Activated CD8-positive, alpha-beta memory T cell treated with anti-CD3 and anti-CD28 coated beads for 36 hours (primary cell): Measurements from ENCODE around the gene PBX3. TPM values are rescaled to one million over a fixed set of nuclear protein-coding genes. Genes with fewer than 3 reads are reported as not detected.

Experiments
- CTCF ChIA-PET: fragments of 350-600 bp; sonication (Branson Sonifier 250); formaldehyde crosslinking; loops from one replicate; lab custom pipeline; 2021; ENCODE audit warnings: antibody characterized with exemption; lab: Charles Lee
- POLR2A ChIA-PET: fragments of 350-600 bp; sonication (Branson Sonifier 250); formaldehyde crosslinking; loops from one replicate; lab custom pipeline; 2021; ENCODE audit warnings: antibody characterized with exemption; lab: Charles Lee
- total RNA-seq, 2 experiments: library from RNA; stranded (reverse); gene quantifications; one replicate each; pipeline ENCODE4 v1.2.3, GENCODE V29; 2021

Gene PBX3
- total RNA-seq, 2 experiments from 2014 or later, result 14.7 to 15.4 TPM

DNA sequence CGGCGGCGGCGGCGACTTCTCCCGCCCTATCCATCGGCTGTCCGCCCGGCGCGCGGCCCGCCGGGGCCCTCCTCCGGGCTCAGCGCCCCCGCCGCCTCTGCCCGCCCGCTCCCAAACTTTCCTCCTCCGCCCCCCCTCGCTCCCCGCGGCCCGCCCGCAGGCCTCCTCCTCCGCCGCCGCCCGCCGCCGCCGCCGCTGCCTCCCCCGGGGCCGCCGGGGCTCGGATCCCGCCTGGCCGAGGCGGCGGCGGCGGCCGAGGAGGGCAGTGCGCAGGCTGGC lies 460 bp upstream of the PBX3 start:
- ChIA-PET POLR2A (interaction anchor here (1.3 kb wide), 1 partner anchor 40 kb away, joined by 8 read pairs; the partner anchor contains the start of gene MAPKAP1), CTCF (no interaction called here)

DNA sequence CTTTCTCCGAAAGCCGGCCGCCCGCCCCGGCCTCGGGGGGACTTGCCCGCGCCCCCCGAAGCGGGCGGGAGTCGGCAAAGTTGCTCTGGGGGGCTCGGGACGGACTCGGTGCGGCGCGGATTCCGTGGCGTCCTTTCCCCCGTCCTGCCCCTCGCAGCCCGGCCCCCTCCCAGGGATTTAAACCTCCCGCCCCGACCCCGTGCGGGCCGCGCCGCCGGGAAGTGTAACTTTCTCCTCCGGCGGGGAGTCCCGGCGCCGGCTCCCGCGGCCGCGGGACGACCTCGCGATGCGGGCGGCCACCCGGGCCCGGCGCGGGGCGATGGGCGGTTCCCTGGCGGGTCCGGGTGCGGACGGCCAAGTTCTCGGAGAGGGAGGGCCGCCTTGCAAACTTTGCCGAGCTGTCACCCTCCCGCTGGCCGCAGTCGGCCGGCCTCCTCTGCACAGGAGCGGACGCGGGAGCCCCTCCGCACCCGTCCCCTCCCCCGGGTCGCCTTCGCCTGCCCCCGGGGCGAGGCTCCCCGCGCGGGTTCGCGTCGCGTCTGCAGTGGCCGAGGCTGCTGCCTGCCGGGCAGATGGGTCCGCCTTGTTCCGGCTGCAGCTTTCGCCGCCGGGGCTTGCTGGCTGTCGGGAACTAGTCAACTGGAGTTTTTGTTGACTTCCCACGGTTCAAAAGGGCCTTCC lies 732 bp downstream of the PBX3 start:
- ChIA-PET CTCF (no interaction called here), POLR2A (no interaction called here)

- CTCF ChIA-PET, result interaction anchor here (0.6 kb wide), 1 partner anchor 743 kb away, joined by 5 read pairs; no protein-coding TSS in a partner anchor
- POLR2A ChIA-PET, result no interaction called here
Measured at GRCh38 chr9:125748446-125749099, 1.4 kb downstream of the PBX3 start.

DNA sequence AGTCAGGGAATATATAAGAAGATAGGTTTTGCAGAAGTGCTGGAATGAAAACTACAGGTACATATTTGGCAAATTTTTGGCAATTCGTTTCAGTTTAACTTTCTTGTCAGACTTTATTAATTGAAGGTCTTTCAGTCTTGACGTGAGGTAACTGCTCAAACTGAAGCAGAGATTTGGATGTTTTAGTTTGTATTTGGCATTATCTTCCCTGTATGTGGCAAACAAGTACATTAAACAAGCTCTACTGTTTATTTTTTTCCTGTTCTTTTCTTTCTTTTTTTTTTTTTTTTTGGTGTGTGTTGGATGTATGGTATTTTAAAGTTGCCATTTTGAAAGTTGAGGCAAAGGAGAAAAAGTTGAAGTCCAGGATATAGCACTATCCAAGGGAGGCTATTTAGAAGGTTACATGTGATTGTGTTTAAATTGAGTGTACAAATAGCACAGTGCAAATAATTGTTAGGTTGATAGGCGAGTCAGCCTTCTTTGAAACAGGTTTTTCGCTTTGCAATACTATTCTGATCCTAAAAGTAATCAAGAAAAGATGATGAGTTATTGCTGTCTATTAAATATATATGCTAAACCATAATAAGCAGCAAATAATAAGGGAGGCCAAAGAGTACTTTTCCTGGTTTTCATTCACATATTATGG lies 2.2 kb downstream of the PBX3 start:
- ChIA-PET POLR2A (interaction anchor here (1.6 kb wide), 1 partner anchor 42 kb away, joined by 5 read pairs; the partner anchor contains the start of gene MAPKAP1), CTCF (interaction anchor here (0.6 kb wide), 1 partner anchor 742 kb away, joined by 5 read pairs; no protein-coding TSS in a partner anchor)

DNA sequence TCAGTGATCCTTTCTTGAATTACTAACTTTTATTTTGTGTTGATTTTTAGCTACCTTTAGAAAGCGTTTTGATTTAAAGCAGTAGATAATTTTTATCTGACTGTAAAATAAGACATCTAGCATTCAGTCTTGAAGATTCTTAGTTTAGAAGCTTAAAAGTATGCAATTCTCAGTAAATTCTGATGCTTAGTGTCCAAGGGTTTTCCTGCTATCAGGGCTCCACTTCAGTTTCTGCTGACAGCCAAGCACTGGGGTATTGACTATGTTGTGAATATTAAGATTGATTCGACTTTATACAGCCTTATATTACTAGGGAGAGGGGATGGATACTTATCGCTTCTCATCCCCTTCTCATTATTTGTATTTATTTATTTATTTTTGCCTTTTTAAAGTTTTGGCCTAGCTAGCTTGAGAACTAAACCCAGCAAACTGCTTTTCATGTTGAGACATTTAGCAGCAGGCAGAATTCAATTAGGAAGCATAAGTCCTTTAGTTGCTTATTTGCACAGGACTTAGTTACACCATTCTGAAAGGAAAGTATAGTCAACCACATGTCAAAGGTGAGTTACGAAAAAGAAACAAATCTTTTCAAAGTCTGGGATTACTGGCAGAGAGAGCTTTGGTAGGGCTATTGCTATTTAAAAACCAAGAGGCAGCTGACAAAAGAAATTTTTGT lies 2.9 kb downstream of the PBX3 start:
- CTCF ChIA-PET, result no interaction called here
- POLR2A ChIA-PET, result interaction anchor here (0.6 to 1.6 kb wide), 2 partner anchors 43 to 118 kb away, joined by 3 to 5 read pairs; partner anchors contain the start of gene MAPKAP1

DNA sequence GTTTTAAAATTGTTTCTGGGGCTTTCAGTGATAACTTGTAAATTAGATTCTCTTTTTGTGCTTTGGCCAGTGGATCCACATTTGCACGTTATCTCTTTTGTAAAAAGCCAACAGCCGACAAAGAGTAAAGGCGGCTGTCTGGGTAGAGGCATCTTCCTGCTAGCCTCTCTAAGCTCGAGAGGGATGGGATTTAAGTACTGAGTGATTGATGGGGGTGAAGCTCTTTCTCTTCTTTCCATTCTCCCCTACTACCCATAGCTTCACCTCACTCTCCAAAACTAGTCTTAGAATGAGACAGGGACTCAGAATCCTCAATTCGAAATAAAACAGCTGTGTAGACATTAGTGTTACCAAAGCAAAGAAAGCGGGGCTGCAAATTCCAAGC lies 3.4 kb downstream of the PBX3 start:
- POLR2A ChIA-PET, result interaction anchor here (0.6 to 1.6 kb wide), 2 partner anchors 44 to 119 kb away, joined by 3 to 5 read pairs; partner anchors contain the start of gene MAPKAP1
- CTCF ChIA-PET, result no interaction called here

- ChIA-PET CTCF (no interaction called here), POLR2A (no interaction called here)
Measured at GRCh38 chr9:125752070-125752628, 5.0 kb downstream of the PBX3 start.

DNA sequence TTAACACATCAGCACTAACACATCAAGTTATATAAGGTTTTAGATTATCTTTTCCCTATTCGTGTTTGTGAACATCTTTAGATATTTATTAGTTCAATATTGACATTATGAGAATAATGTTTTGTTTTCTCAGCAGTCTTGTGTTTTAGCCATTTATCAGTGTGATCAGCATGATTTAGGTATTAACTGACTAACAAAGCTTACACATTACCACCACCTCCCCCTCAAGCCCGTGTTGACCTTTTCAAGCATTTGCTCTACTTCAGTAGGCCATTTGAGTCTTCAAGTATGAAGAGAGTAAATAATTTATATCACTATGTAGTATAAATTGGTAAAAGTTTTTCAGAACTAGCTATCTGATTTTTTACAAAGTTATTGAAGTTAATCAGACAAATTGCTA lies 6.9 kb downstream of the PBX3 start:
- CTCF ChIA-PET, result no interaction called here

DNA sequence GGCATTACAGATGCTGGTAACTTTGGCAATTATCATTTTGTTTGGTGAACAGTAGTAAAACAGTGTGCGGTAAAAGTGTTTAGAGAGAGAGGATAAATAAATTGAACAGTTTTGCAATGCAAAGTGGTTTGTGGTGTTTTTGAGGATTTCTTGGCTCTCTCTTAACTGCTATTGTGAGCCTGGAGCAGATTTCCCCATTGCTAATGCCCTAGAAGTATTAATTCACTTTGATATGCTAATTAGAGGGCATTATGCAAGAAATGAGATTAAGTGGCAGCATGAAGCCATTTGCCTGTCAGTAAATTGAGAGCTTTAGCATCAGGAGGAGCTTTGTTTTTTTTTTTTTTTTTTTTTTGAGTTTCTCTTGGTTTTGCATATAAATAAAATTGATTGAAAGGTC lies 8.2 kb downstream of the PBX3 start:
- POLR2A ChIA-PET, result no interaction called here

More for the DNA sequence above, 6.9 kb downstream of the PBX3 start:
- POLR2A ChIA-PET, result no interaction called here

GRCh38 chr9:125756518-125756917 lies 9.3 kb downstream of the PBX3 start:
- POLR2A ChIA-PET, result no interaction called here

More for the DNA sequence above, 8.2 kb downstream of the PBX3 start:
- CTCF ChIA-PET, result interaction anchor here (0.6 to 0.7 kb wide), 2 partner anchors 75 to 581 kb away, joined by 3 read pairs; no protein-coding TSS in a partner anchor

DNA sequence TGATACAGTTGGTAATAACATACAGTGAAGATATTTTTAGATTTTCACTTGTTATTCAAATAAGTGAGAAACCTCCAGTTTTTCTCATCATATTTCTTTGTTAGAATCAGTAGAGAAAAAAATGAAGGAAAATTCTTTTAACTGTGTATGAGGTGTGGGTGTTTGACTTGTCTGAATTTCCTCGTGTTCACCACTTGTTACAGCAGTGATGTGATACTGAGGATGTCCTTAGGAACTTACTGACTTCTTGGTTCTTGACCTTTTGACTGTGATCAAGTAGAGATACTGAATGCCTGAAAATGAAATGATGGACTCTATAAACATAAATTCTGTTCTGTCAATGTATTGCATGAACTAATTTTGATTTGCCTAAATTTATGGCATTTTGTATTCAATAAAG lies 10.7 kb downstream of the PBX3 start:
- ChIA-PET POLR2A (no interaction called here), CTCF (no interaction called here)

More at GRCh38 chr9:125756518-125756917, 9.3 kb downstream of the PBX3 start:
- CTCF ChIA-PET, result no interaction called here

- POLR2A ChIA-PET, result no interaction called here
- CTCF ChIA-PET, result interaction anchor here (0.5 kb wide), 1 partner anchor 40 kb away, joined by 4 read pairs; no protein-coding TSS in a partner anchor
Measured at GRCh38 chr9:125758986-125759763, 12.0 kb downstream of the PBX3 start.

DNA sequence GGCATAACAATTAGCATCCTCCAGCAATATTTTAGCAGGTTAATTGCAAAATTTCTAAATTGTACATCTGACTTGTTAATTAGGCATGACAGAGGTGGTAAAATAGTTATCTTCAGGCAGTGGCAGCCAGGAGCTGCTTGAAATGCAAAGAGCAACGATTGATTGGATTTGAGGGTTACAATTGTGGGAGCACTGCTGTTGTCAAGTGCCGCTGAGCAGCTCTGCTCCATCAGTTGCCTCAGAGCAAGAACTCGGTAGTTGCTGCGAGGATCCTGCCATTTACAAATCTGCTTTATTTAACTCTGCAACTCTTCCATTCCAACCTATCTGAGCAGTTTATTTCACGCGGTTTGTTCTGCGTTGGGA lies 12.6 kb downstream of the PBX3 start:
- POLR2A ChIA-PET, result no interaction called here
- CTCF ChIA-PET, result interaction anchor here (0.5 kb wide), 1 partner anchor 40 kb away, joined by 4 read pairs; no protein-coding TSS in a partner anchor

DNA sequence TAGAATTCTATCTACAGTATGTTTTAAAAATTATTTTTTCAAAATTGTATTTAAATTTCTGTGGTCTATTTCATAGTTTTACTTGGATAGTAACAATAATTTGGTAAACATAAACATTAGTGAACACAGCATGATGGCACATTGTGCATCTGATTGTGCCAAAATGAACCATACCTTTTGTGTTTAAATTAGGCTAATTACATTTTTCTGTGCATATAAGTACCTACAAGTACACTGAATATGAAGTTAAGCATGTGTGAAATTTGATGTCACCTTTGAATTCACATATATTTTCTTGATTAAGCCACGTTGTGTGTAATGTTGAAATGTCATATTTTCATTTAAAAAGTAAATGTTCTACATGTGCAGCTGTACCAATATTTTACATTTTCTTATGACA lies 13.4 kb downstream of the PBX3 start:
- ChIA-PET CTCF (no interaction called here), POLR2A (no interaction called here)

DNA sequence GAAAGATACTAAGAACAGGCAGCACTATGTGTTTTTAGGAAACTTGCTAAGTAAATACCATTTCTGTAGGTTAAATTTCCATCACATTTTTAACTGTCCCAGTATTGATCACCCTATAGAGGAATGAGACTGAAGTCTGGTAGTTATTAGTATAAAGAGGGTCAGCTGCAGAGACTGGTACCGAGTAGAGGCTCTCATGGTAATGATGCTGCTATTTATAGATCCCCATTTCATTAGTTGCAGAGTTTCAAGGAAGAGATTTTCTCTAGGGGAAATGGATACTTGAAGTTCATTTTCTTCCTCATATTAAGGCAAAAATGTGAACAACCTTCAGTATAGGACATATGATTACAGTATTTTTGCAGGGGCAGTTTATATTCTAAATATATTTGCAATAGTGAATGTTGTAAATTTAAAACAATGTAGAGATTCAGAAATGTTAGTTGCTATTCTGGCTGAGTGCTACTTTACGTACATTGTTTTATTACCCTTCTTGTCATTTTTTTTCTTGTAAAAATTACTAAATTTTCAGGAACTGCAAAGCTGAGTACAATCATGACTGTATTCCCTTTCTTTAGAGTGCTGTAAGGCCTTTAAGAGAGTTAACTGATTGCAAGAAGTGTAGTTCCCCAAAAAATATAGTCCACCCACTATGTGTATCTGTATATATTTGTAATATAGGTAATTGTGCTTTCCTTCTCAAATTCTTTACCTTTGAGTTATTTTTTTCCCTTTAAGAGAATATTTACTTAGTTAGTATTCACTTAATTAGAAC lies 14.7 kb downstream of the PBX3 start:
- POLR2A ChIA-PET, result no interaction called here
- CTCF ChIA-PET, result no interaction called here

DNA sequence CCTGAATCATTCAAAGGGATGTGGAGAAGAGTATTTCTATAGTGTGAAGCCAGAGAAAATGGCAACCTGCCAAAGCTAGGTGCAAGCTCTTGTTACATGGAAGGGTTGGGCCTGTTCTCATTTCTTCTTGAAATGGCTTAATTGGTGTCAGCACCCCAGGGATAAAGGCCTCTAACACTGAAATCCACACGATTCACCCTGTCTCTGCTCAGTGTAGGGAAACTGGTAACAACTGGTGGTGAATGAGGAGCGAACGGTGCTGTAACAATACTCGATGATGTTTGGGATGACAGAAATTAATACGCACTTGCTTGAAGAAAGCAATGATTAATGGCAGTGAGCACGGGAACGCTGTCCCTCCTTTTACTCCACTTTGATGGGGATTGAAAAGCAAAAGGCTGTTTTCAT lies 16.2 kb downstream of the PBX3 start:
- ChIA-PET POLR2A (no interaction called here), CTCF (no interaction called here)

DNA sequence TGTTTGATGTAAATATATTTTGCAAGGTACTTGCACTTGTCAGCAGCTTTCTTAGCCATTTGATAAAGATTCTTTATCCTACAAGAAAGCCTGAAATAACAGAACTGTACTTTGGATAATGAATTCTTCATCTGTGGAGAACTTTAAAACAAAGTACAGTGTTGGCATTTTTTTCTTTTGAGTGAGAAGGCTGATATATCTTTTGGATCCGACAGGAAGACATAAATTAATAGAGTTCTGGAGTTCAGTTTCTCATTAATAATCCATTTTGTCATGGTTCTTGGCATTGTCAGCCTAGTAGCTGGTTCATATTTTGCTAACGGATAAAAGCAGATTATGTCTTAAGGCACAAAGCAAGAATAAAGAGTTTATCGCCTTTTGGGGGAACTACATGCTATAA lies 17.0 kb downstream of the PBX3 start:
- ChIA-PET CTCF (no interaction called here), POLR2A (no interaction called here)
